NB4 (cell line): ENCODE results near the gene KIAA1210.
"Not testable (repeated sequence)": the region's sequence is repeated elsewhere in the genome, so short reads cannot be mapped to it uniquely, and the experiment has no call there.

Source experiments
- DNase-seq: peaks from one replicate; pipeline ENCODE4 v3.0.0; 2010; ENCODE audit warnings: low read depth
- H3K4me3 ChIP-seq: one replicate; pipeline ENCODE4 v1.5.1; 2011; ENCODE audit warnings: mild to moderate bottlenecking, low read depth, low read length, moderate library complexity
- CTCF ChIP-seq: IDR thresholded peaks from one replicate; pipeline ENCODE4 v1.5.1; 2012; ENCODE audit warnings: low read depth, low read length
- MAX ChIP-seq: IDR thresholded peaks from 2 replicates; pipeline ENCODE4 v1.6.1; 2011; ENCODE audit warnings: low read depth, low read length
- MYC ChIP-seq: IDR thresholded peaks from 2 replicates; pipeline ENCODE4 v1.6.1; 2011; ENCODE audit warnings: low read depth, low read length
- POLR2A ChIP-seq: IDR thresholded peaks from 2 replicates; pipeline ENCODE4 v1.6.1; 2011; ENCODE audit warnings: mild to moderate bottlenecking; ENCODE audit not compliant: insufficient read length; ENCODE audit errors: extremely low read depth

The KIAA1210 gene

GRCh38 chrX:119036107-119037029 lies 91.2 kb downstream of the KIAA1210 start:
- TF ChIP-seq MAX (no peak), POLR2A (no peak), MYC (no peak), CTCF (no peak)
- H3K4me3 ChIP-seq = no peak overlapping the region
- DNase-seq = no peak

GRCh38 chrX:119030990-119031389 lies 96.6 kb downstream of the KIAA1210 start:
- TF ChIP-seq MYC = no peak
- no peak for TF ChIP-seq POLR2A
- TF ChIP-seq MAX = no peak
- no peak for TF ChIP-seq CTCF
- no peak overlapping the region for H3K4me3 ChIP-seq
- DNase-seq = no peak

GRCh38 chrX:119029656-119030055 lies 98.0 kb downstream of the KIAA1210 start:
- DNase-seq, H3K4me3 ChIP-seq: not testable (repeated sequence)

- TF ChIP-seq POLR2A (no peak), CTCF (no peak), MYC (no peak), MAX (no peak)
- DNase-seq = peak; percentile 9
- H3K4me3 ChIP-seq = no peak overlapping the region
Measured at GRCh38 chrX:119028733-119029330, 98.8 kb downstream of the KIAA1210 start.
